Calu3 (cell line): ENCODE measurements around the gene UXT. TPM values are rescaled to one million over a fixed set of nuclear protein-coding genes. Genes with fewer than 3 reads are reported as not detected.

ENCODE experiments used
- total RNA-seq: library from RNA; stranded (reverse); gene quantifications from 2 replicates; pipeline ENCODE4 v1.2.3, GENCODE V29; 2022

UXT gene
- total RNA-seq, 1 experiment from 2014 or later = 112 TPM

Other genes starting within 250 kb of the UXT start
- 10.8 and 12.2 TPM in 2 replicates for gene ZNF41, start 176.0 kb downstream of the UXT start, total RNA-seq
- 79.2 and 84.4 TPM in 2 replicates for gene ARAF, start 98.0 kb downstream of the UXT start, total RNA-seq
- gene TIMP1, start 76.7 kb downstream of the UXT start, total RNA-seq = 143 and 188 TPM in 2 replicates
- gene SYN1, start 39.3 kb downstream of the UXT start, total RNA-seq = 0.21 TPM in 1 of 2 replicates, not detected in the other
- gene CFP, start 29.2 kb downstream of the UXT start, total RNA-seq = 1.2 and 1.4 TPM in 2 replicates
- gene ELK1, start 8.6 kb downstream of the UXT start, total RNA-seq = 42.4 and 43.9 TPM in 2 replicates
- gene ZNF81, start 177.7 kb upstream of the UXT start, total RNA-seq = 10.5 and 10.7 TPM in 2 replicates